Astrocyte (in vitro differentiated cells and primary cell): ENCODE results near the gene ELAVL2.

ENCODE experiments used
- CTCF ChIP-seq: IDR thresholded peaks from 2 replicates; pipeline ENCODE4 v1.5.1; 2011; ENCODE audit warnings: low read depth, mild to moderate bottlenecking, inconsistent platforms, low read length, moderate library complexity; ENCODE audit not compliant: insufficient read depth
- EZH2 ChIP-seq: IDR thresholded peaks from 2 replicates; pipeline ENCODE4 v1.6.1; 2012; ENCODE audit warnings: mild to moderate bottlenecking, low read length, inconsistent platforms; ENCODE audit not compliant: insufficient read depth

DNA sequence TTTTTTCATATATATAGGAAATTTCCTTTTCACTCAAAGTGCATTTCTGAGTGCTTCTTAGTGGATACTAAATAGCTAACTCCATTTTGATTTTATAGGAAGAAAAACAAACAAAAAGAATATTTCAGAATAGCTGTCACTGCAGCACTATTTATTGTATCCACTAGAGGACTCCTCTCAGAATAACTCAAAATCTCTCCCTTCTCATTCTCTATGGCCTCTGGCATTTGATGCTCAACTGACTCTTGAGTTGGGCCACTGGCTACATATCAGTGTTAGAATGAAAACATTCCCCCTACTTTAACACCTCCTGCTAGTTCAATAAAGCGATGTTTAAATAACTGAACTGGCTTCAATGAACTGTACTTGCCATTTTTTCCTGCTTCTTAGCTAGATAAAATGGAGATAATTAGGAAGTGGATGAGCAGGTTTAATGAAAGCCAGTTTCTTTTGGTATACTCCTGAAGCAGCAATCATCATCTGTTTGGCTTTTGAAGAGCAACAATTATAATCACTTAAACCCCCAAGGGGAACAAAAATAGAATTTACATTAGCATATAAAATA, 16.6 kb upstream of the ELAVL2 start:
- TF ChIP-seq EZH2 (no peak), CTCF (peak; percentile 20)
